Activated CD4-positive, alpha-beta T cell treated with anti-CD3 and anti-CD28 coated beads, Interleukin-2, Interleukin-6, amounts not matched to agents 100 ng/mL and 50 ng/mL, durations not matched to agents 16 hours and 8 hours (primary cell): Measurements from ENCODE around the gene MAPKAPK3.

ENCODE experiments used
- DNase-seq: peaks from one replicate; pipeline ENCODE4 v3.0.0-alpha.2; 2020

MAPKAPK3 gene

DNA sequence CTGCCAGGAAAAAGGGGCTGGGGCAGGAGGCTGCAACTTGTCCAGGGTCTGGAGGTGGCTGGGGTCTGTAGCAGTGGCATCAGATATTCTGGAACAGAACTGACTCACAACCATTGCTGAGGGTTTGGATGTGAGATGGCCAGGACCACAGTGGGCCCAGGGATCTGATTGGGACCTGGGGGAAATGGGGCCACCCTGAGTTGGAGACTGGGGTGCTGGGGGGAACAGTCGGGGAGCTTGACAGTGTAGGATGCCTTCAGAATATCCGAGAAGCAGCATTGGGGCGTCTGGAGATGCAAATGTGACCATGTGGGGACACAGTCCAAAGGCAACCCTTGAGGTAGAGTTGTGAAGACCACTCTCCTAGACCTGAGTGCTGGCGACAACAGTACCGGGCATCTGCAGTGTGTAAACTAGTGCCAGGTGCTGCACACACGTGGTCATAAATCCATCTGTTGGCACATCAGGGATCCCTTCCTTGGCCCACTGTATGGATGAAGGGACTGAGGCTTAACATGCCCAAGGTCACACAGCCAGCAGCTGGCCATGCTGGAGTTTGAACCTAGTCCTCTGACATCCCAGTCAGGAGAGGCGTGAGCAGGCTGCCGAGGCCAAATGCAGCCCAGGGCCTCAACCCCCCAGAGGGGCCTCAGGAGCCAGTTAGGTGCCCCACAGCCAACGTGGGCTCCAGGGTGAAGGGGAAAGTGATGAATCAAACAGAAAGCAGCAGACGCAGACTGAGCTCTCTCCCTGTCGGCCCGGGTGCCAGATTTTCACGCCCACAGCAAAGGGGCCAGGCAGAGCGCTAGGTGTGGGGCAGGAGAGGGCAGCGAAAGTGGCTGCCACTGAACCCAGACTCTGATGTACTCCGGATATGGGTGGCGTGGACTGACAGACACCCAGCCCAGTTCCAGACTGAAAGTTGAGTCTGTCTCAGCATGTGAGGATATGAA, 28.9 kb upstream of the MAPKAPK3 start:
- peak; percentile 93 for DNase-seq

DNA sequence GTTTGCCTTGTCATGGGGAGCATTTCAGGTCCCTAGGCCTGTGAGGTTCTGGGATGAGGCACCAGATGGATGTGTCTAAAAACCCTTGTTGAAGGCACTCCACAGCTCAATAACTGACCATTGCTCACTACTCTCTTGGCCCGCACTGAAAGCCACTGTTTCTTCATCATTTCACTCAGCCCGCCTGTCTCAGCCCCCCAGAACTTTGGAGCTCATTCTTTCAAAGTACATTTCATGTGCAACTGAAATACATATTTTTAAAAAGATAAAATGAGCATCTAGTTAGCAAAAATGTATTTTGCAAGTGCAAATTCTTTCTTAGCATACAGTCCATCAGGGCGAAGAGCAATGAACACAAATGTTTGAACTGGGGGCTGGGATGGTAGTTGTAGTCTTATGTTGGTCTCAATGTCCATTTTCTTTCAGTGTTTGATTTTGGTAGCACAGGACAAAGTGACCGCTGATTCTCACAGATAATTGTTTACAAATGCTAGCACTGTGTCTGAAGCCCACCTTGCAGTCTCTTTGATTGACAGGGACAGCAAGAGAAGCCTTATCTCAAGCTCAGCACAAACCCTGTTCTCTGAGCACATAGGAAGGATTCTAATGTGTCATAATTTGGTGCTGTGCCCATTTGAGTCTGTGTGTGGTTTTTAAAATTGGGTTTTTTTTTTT, 28.1 kb upstream of the MAPKAPK3 start:
- DNase-seq, result no peak

DNA sequence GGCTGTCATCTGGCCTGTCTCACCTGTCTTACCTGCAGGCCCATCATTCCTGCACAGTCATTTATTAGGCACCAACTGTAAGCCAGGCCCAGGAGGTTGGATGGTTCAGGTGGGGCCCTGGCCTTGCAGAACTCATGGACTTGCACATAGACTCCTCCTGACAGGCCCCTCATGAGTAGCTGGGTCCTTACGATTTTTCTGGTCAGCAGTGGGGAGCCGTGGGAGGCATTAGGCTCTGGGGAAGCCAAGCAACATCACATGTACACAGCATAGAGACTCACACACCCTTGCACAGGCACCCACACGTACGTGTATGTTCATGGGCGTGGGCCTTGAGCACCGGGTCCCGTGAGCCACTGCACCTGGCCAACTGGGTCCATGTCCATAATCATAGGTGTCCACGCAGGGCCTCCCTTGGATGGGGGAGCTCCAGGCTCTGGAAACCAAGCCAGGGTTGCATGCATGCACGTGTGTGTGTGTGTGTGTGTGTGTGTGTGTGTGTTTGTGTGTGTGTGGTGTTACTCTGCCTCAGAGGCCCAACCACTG, 25.7 kb upstream of the MAPKAPK3 start:
- no peak for DNase-seq

DNA sequence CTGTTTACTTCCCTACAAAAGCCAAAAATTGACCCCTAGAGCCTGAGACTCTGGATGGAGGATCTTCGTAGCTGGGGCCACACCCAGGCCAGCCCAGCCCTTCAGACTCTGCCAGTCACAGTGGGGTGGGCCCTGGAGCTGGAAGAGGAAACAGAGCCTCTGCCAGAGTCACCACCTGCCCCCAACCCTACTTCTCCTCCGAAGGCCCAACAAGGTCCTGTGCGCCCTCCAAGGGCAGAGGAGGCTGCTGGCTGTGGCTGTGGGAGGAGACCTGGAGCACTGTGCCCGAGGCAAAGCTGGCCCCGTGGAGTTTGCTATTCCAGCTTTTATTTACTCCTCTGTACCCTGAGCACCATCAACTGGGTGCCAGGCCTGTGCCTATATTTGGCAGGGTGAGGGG, 24.4 kb upstream of the MAPKAPK3 start:
- no peak for DNase-seq

DNA sequence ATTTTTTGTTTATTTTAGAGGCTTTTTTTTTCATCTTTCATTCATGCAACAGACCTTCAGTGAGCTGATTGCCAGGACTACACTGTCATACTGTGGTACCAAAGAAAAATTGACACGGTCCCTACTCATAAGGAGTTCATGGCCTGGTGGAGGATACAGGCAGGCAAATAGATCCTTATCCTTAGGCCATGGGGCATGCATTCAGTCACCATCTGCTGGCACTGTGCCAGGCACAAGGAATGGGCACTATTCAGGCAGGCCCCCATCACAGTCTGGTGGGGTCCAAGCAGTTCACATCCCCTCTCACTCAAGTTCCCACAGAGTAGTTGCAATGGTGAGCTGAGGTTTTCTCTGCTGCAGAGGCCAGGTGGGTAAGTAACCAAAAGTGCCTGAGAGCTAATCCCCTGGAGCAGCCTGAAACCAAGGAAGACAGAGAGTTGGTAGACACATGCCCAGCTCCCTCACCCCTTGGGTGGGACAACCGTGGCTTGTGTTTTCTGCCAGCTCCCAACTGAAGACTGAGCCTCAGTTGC, 22.6 kb upstream of the MAPKAPK3 start:
- no peak for DNase-seq

DNA sequence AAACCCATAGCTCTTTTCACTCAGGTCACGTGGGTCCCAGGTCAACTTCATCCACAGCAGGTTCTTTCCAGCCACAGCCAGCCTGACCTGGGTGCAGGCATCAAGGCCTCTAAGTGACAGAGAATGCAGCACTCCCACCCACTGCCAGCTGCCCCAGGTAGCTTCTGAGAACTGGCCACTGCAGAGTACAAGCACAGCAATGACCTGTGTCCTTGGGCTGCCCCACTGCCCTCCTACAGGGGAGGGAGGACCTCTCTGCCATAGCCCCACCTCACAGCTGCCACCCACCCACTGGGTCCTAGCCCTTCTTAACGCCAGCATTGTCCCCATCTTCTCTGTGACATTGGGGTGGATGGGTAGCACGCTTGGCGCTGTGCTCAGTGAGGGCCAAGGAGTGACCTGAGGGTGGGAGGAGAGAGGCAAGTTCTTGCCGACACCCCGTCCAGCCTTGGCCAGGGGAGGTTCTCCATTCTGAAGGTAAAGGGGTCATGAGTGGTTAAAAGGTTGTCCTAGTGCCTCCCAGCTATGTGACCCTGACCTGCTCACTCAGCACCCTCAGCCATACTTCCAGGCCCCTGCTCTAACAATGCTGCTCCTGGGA, 17.7 kb upstream of the MAPKAPK3 start:
- DNase-seq, result no peak

DNA sequence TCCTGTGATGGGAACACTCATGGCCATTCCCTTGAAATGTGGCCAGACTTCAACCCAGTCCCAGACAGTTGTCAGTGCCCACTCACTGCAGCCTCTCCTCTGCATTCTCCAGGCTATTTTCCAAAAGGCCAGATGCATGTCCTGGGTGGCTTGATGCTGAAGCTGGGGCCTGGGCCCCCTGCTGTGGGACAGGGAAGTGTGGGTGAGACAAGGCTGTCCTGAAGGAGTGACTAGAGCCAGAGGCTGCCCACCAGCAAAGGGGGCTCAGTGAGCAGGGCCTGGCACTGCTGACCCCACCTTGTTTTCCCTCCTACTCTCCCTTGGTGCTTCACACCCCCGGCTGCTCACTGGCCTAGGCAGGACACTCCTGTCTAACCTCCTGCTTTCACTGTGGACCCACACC, 17.2 kb upstream of the MAPKAPK3 start:
- DNase-seq, result no peak

DNA sequence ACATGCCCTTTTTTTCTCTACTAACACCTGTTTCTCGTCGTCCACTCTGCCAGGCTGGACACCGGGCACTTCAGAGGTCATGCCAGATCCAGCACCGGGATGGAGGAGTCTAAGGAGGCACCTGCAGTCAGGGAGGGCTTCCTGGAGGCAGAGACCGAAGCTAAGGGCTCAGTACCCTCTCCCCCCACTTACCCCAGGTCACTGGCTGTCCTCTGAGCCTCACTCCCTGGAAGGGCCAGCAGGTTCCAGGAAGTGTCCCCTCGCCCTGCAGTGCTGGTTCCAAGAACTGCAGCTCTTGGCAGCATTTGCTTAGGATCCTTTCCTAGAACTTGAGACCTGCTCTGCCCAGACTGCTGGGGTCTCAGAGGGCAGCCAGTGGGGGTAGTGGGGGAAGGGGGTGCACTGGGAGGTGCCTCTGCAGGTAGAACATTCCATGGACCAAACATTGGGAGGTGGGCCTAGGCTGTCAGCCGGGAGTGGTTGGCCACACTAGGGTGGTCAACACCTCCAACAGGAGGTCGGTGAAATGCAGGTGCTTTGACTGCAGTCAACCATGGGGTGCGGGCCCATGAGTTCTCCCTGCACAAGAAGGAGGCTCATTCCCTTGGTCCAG, 16.7 kb upstream of the MAPKAPK3 start:
- DNase-seq, result peak; percentile 60

DNA sequence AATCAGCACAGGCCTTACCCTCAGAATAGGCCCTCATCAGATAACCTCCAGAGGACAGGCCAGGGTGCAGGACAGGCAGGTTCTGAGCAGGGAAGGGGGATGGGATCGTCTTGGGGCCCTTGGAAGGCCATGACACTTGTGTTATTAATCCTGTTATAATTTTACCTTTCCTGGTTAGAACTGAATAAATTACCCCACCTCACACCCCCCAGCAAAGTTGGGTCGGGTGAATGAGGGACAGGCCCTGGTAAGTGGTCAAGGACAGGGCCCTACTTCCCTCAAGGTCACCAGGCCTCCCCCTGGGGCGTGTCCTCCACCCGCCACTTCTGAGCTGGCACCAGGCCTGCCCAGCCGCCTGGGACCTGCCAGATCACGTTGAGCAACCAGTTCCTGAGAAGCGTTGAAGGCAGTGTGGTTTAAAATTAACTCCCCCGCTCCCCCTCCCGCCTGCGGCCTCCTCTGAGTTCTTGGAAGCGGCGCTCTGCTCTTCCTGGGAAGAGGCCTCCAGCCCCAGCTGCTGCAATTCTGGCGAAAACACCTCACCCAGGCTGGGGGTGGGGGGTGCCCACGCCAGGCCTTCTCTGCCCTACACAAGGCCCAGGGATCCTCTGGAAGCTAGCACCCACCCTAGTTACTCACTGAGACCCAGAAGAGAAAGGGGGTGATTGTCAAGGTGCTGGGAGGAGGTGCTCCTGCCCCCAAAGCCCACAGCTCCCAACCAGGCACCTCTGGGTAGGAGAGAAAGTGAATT, 15.9 kb upstream of the MAPKAPK3 start:
- peak; percentile 96 for DNase-seq

DNA sequence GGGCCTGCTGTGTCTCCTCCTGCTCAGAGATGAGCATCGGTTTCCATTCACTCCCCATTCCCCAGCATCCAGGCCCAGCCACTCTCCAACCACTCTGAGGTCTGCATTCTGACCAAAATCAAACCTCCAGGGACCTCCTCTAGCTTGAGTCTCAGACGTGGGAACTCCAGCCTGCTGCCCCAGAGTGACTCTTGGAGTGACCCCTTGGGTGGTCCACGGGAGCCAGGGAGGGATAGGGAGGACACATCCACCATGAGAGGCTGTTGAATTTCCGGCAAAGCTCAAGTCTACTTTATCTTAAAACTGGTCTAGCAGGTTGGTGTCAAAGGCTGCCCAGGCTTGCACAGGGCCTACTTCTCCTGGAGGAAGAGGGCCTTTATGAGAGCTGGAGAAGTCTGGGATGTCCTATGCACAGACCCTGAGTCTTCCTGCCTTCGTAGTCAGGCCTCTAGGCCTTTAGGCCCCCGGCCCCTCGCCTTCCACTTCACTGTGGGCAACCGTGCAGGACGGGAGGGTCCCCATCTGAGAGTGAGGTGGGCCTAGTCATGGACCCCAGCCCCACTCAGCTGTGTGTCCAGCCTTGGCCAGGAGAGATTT, 14.3 kb upstream of the MAPKAPK3 start:
- no peak for DNase-seq

DNA sequence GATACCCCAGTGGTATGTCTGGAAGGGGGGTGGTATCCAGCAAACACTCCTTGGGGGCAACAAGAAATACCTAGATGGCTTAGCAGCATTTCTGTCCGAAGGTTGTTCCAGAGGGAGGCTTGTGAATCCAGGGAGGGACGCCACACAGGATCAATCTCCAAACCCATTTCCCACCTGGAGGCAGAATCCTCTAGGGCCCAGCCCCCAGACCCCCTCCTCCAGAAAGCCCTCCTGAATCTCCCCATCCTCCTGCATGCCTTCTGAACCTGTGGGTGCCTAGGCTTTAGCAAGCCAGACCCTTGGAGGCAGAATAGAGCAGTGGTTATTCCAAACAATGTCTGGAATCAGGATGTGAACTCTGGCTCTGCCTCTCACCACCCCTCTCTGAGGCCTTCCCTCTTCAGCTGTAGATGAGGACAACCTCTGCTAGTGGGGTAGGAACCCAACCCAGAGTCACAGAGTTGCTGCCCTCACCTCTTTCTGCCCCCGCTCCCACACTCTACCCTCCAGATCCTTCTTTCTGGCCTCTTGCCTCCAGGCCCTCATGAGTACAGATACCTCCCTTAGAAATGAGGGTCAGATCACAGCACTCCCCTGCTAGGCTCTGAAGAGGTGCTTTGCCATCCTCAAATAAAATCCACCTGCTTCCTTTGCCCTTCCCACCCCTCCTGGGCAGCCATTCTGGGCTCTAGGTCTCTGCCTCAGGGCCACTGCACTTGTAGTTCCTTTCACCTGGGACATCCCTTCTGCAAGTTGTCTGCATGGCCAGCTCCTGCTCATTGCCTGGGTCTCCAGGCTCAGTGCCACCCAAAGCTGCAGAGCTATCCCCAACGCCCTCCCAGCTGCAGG, 13.5 kb upstream of the MAPKAPK3 start:
- no peak for DNase-seq

DNA sequence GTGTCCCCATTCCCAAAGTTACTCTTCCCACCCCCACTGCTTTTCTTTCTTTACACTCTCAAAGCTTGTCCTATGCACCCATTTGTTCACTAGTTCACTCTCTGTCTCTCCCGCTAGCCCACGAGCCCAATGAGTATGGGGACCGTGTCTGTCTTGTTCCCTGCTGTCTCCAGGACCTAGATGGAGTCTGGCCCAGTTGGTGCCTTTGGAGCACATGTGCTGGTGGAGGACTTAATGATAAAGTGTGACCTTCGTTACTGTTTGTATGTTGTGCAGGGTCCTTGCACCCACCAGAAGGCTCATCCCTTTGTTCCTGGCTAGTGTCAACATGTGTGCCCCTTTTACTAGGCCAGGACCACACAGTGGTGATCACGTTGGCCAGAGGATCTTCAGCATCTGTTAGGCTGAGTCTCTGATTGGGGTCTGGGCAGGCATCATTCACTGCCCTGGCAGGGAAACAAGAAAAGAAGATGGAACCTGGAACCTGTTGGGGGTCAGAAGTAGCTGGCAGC, 12.8 kb upstream of the MAPKAPK3 start:
- no peak for DNase-seq

DNA sequence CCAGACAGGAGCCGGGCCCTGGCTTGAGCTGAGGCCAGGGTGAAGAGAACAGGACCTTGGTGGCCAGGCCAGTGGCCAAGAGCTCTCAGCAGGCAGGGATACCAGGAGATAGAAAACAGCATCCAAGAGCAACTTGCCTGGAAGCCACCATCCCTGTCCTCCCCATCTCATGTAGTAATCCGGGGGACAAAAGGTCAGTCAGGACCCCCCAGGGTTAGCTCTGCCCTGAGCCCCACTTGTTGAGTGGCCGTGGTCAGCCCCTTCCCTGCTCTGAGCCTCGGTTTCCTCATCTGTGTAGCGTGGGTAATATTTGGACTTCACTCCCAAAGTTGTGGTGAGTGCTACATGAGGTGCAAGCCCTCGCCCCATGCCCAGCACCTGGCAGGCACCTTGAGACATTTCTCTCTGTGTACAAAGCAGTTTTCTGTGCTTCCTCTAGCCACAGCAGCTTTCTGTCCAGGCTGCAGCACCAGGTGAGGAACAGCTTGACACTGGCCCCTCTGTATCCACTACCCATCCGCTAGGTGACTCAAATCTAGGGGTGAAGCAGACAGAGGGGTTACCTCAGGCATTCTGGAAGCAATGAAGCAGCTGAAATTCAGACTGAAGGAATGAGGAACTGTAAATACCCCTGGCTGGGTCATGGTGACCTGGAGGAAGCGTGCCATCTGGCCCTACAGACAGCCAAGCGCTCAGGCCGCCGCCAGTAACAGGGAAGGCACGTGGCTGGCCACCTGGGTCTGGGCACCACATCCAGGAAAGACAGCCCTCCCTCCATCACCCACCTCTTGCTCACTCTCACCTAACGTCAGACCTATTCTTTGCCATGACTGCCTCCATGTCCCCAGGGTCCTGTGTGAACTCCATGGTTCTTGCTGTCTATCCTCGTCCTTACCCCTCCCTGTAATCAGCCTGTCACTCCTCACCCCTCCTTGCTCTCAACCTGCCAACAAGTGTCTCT, 12.0 kb upstream of the MAPKAPK3 start:
- DNase-seq, result no peak

DNA sequence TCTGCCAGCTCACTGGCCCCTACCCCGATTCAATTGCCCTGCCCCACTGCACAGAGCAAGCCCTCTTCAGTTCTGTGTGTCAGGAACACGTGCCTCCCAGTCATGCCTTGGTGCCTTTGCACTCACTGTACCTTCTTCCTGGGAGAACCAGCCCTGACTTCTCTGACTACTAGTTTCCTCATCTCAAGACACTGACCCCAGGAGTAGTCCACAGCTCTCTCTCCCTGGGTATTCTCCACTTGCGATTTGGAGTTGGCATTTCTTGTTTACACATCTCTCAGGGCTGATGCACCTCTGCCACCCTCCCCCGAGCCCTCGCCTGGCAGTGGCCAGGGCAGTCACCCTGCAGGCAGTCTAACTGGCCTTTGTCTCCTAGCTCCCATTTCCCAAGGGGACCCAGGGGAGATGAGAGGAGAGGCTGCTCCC, 11.0 kb upstream of the MAPKAPK3 start:
- no peak for DNase-seq

DNA sequence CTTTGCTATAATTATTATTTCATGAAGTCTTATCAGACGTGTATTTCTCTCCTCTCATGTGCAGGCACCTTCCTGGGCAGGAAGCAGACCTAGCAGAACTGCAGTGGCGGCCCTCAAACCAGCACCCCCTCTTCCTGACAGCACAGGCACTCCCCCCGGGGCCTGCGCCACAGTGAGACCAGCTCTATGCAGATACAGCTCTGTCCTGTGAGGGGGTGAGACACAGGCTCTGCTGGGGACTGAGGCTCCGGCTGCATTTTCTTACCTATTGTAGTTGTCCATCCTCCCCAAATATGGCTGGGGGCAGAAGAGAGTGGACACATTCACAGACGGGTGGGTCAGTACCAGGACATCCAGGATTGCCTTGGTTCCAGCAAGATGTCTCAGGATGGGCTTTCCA, 10.4 kb upstream of the MAPKAPK3 start:
- no peak for DNase-seq

DNA sequence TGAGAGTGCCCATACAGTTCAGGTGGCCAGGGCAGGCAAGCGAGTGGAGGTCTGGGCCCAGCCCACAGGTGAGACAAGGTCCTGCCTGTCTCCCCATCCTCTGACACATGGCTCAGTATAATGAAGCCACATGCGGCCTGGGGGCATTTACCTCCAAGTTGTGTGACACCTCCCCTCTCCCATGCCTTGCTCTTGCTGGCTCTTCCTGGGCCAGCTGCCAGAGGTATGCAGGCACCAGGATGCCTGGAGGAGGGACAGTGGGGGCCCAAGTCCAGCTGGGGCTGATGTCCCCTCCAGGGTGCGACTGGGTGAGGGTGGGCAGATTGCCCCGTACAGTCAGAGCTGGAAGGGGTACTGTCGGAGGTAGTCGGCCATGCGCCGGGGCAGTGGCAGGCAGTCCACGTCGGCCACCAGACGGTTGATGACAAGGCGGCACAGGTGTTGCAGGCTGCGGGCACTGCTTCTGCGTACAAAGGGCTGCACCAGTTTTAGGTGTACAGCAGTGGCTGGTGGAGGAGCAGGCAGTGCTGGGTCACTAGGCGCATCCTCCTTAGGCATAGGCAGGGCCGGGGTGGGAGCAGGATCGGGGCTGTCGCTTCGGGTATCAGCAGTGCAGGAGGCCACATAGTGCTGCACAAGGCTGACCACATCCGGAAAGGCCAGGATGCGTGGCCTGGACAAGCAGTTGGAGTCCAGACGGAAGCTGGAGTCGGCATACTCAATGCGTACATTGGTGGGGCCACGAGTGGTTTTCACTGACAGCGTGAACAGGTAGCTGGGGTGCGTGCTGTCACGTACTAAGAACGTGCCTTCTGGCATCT, 9.5 kb upstream of the MAPKAPK3 start:
- DNase-seq, result no peak

DNA sequence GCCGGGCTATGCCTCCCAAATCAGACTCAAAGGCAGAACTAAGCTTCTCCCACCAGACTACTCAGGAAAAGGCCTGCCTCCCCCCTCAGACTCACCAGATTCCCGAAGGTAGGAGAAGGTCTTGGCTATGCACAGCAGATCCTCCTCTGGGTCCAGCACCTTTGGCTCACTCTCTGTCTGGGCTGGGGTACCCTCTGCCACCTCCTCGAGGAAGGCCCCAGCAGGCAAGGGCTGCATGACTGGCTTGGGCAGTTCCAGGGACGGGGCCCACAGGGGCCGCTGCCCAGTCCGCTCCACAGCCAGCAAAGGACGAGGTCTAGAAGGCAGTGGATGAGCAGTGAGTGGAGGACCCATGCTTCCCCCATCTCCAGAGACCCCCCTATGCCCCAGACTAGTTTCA, 8.7 kb upstream of the MAPKAPK3 start:
- no peak for DNase-seq

DNA sequence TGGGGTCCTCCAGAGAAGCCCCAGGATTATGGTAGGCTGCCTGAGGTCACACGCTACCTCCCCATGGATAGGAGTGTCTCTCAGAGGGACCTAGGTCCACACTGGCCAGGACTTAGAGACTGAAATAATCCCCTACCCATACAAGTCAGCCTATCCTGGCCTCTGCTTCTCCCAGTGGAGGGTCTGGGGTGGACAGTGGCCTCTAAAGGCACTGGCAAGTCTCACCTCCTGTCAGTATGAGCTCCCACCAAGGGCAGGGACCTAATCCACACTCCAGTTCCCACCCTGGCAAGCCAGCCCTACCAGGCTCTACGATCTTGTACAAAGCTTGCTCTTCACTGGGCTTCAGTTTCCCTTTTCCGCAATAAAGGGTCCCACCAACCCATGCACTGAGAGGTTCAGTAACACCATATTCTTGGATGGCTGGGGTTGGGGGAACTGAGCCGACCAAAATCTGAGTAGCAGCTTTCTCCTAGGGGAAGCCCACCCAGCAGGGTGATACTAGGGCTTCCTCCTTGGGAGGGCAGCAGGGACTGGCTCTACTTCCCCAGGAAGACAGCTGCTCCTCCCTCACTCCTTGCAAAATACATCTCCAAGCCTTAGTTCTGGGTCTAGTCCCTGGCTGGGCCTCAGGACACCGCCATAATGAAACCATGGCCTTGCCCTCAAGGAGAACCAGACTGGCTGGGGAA, 7.7 kb upstream of the MAPKAPK3 start:
- no peak for DNase-seq
